ENCODE data around the gene MAP4K3. TPM values are rescaled to one million over a fixed set of nuclear protein-coding genes. Genes with fewer than 3 reads are reported as not detected.

MAP4K3 gene
- total and polyA plus RNA-seq, 2 of the 4 experiments (the other 2 are of a cell fraction), result 13.2 to 32.6 TPM

GRCh38 chr2:39373181-39373802, 63.8 kb downstream of the MAP4K3 start:
- Histone ChIP-seq H3K79me1 (ENCODE audit: low read depth in 1 of 2, low read length in 2 of 2) (peaks cover 36 to 53% of the 10 kb centered on the region in 2 experiments), H4K20me1 (ENCODE audit: insufficient read depth, low read length) (peaks cover 24% of the 10 kb centered on the region), H3K27ac (ENCODE audit: insufficient read depth, low read length) (no peak overlapping the region), H2BK15ac (ENCODE audit: low read depth, low read length) (no peak overlapping the region), H4K8ac (ENCODE audit: low read depth in 2 of 2, low read length in 2 of 2) (no peak overlapping the region), H3K23ac (ENCODE audit: low read depth, low read length) (no peak overlapping the region), H3K9me1 (ENCODE audit: insufficient read depth, low read length) (no peaks in the 10 kb centered on the region; the same call in 1 of the 2 replicates), H3K18ac (ENCODE audit: low read depth, low read length) (no peak overlapping the region), H2BK20ac (ENCODE audit: low read depth, low read length) (no peak overlapping the region), H3K4me3 (ENCODE audit: insufficient read depth, low read depth, low read length) (no peak overlapping the region), H2AFZ (replicated peaks; ENCODE audit: low read length, poor library complexity) (no peak overlapping the region), H2BK5ac (ENCODE audit: low read depth, low read length, poor library complexity, severe bottlenecking) (no peak overlapping the region), H3K27me3 (ENCODE audit: control insufficient read depth, insufficient read depth, low read length) (no peaks in the 10 kb centered on the region), H3K36me3 (ENCODE audit: control insufficient read depth, insufficient read depth, low read length) (peaks cover 7% of the 10 kb centered on the region), H3K4me1 (ENCODE audit: control insufficient read depth, insufficient read depth, low read length) (peaks cover 6% of the 10 kb centered on the region; the same call in 1 of the 2 replicates), H3K56ac (ENCODE audit: extremely low read depth, insufficient read depth, low read length) (no peak overlapping the region), H2BK120ac (ENCODE audit: low read depth, low read length) (no peak overlapping the region), H2AK9ac (replicated peaks; ENCODE audit: low read depth, low read length, poor library complexity) (no peak overlapping the region), H3K4me2 (ENCODE audit: low read depth, low read length) (no peak overlapping the region), H3K14ac (replicated peaks; ENCODE audit: low read depth, low read length) (no peak overlapping the region), H3K9me3 (ENCODE audit: control insufficient read depth, insufficient read depth, low read length) (no peaks in the 10 kb centered on the region), H2AK5ac (ENCODE audit: low read depth, low read length) (no peak overlapping the region), H3K9ac (ENCODE audit: low read depth, low read length) (no peak overlapping the region), H4K5ac (ENCODE audit: low read depth, low read length) (no peak overlapping the region), H4K91ac (ENCODE audit: insufficient read depth, low read depth, low read length) (no peak overlapping the region), H3K4ac (ENCODE audit: low read depth, low read length) (no peak overlapping the region)
- CTCF ChIA-PET, result no interaction called here
- ATAC-seq (ENCODE audit: low read depth) (no peak), DNase-seq (no peak)
- in situ Hi-C loops (cut with MboI; ENCODE audit: low sequenced_read_pairs) (loop anchor here (25.0 kb wide), 1 partner anchor 314 kb away; no protein-coding TSS in a partner anchor), dilution Hi-C loops (cut with HindIII; ENCODE audit: low sequenced_read_pairs, unreplicated experiment) (no loop called here), intact Hi-C loops (cut with micrococcal nuclease) (no loop called here)
- BruUV-seq (replicated peaks), result no TSS peak
- POLR2A ChIA-PET (ENCODE audit: unreplicated experiment), result interaction anchor here (0.5 kb wide), 1 partner anchor 44 kb away, joined by 10 read pairs; no protein-coding TSS in a partner anchor
- WGBS, 2 experiments (ENCODE audit: extremely low coverage in 2 of 2, insufficient read length in 1 of 2), result no CpG with 5 or more reads among the region's 2 CpGs
- no peak for TF ChIP-seq POLR2A (IDR thresholded peaks at IDR 0.05; ENCODE audit: low read depth, low read length)
- TF ChIP-seq MAFK (IDR thresholded peaks at IDR 0.05; ENCODE audit: low read depth, low read length), result no peak
- no peak for TF ChIP-seq CTCF (conservative IDR thresholded peaks at IDR 0.05; ENCODE audit: low read depth, low read length)
- TF ChIP-seq NFE2L2 (IDR thresholded peaks at IDR 0.05; ENCODE audit: low read depth, low read length), result no peak
- no peak for TF ChIP-seq RAD21 (IDR thresholded peaks at IDR 0.05; ENCODE audit: low read length)
- TF ChIP-seq, protein P1, sequence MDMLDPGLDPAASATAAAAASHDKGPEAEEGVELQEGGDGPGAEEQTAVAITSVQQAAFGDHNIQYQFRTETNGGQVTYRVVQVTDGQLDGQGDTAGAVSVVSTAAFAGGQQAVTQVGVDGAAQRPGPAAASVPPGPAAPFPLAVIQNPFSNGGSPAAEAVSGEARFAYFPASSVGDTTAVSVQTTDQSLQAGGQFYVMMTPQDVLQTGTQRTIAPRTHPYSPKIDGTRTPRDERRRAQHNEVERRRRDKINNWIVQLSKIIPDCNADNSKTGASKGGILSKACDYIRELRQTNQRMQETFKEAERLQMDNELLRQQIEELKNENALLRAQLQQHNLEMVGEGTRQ (IDR thresholded peaks at IDR 0.05; ENCODE audit: low read depth, low read length), result no peak
- no peak for TF ChIP-seq RFX5 (IDR thresholded peaks at IDR 0.05; ENCODE audit: low read depth, low read length)

Data from IMR-90 (cell line).